Stimulated activated CD4-positive, alpha-beta T cell treated with anti-CD3 and anti-CD28 coated beads, Interleukin-2, amount 100 ng/mL, for 24 hours (primary cell): Measurements from ENCODE around the gene CSTF3.
"Not testable (repeated sequence)": the region's sequence is repeated elsewhere in the genome, so short reads cannot be mapped to it uniquely, and the experiment has no call there.

Experiments used
- DNase-seq, 2 donors: peaks; one replicate each; pipeline ENCODE4 v3.0.0-alpha.2; 2020

Gene CSTF3

DNA sequence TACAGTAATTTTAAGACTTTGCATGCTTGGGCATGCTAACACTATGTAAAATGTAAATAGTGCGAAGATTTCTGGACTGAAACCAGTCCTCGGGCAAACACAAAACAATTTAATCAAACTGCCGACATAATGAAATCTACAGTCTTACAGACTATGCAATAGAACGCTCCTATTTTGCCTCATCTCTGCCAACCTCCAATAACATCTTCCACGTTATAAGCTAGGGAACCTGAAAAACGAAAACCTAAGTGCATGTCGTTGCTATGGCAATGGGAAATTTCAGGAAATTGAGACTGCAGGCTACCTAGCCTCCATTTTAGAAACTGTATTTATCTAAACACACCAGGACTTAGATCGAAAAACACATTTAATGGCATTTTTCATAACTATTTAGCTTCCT is 1.1 kb downstream of the CSTF3 start:
- no peak for DNase-seq

DNA sequence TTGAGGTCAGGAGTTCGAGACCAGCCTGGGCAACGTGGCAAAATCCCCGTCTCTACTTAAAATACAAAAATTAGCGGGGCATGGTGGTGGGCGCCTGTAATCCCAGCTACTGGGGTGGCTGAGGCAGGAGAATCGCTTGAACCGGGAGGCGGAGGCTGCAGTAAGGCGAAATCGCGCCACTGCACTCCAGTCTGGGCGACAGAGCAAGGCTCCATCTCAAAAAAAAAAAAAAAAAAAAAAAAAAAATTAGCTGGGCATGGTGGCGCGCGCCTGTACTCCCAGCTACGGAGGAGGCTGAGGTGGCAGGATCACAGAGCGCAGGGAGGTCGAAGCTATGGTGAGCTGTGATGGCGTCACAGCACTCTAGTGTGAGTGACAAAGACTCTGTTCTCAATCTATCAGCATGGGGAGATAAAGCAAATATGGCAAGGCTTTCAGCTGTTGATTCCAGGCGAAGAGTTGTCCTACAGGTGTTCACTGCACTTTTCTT is 1.9 kb downstream of the CSTF3 start:
- DNase-seq = not testable (repeated sequence)

DNA sequence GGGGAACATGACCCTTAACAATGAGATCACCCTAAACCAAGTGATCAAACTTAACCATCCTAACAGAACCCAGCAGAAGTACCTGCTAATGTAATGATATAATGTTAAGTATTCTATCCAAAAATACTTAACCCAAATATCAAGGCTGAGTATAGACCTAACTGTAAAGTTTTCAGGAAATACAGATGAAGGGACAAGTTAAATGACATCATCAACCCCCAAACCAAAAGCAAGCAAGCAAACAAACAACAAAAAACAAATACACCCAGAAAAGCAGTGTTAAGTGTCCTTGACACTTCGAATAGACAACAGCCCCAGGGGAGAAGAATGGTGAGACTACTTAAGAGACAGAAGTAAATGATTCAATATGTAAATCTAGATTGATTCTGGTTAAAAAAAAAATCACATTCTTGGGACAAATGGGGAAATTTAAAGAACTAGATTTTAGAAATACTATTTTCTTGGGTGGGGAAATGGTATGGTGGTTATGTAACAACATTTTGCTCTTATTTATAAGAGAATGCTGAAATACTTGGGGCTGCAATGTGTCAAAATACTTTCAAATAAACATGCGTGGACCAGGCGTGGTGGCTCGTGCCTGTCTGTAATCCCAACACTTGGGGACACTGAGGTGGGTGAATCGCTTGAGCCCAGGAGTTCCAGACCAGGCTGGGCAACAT is 2.5 kb downstream of the CSTF3 start:
- DNase-seq = no peak

DNA sequence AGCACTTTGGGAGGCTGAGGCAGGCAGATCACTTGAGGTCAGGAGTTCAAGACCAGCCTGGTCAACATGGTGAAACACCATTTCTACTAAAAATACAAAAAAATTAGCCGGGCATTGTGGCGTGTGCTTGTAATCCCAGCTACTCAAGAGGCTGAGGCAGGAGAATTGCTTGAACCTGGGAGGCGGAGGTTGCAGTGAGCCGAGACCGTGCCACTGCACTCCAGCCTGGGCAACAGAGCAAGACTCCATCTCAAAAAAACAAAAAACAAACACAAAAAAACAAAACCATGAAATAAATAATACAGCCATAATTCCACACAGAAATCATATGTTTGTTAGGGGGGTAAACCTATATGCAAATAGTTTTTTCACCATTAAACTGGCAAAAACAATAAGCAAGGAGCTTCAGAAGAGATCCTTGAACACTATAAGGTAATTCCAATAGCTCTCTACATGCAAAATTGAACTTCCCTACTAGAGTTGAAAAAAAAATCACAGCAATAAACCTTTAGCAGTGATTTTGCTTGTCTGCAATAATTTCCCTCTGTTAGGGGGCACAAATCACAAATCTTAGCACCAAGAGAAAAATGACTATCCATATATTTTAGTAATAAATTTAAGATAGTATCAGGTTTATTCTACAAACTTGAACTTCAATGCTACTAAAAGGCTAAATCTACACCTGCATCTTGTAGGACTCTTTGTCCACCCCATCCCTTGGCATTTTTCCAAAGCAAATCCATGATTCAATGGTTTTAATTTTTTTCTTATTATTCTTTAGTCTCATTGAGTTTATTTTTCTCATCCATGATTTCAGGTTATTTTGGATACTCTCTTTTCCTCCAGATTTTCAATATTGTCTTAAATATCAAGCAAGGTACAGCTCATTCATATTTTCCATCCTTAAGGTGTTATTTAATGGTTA is 3.9 kb downstream of the CSTF3 start:
- no peak for DNase-seq

DNA sequence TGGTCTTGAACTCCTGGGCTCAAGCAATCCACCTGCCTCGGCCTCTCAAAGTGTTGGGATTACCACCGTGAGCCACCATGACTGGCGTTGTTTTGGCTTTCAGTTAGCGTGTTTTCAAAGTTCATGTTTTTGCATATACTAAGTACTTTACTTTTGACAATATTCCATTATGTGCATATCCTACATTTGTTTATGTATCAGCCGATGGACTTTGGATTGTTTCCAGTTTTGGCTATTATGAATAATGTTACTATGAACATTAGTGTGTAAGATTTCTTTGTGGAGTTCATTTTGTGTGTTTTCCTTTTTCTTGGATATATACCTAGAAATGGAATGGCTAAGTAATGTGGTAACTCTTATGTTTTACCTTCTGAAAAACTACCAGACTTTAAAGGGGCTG is 9.9 kb downstream of the CSTF3 start:
- DNase-seq = no peak

DNA sequence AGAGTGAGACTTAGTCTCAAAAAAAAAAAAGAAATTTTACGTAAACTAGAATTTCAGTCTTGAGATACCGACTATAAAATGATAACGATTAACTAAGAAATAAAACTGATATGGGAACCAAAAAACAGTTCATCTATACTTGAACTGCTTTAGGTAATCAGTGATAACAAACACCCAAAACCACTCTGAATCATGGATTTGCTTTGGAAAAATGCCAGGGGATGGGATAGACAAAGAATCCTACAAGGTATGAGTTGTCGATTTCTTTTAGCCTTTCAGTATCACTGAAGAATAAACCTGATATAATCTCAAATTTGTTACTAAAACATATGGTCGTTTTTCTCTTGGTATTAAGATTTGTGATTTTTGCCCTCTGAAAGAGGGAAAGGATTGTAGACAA is 13.7 kb downstream of the CSTF3 start:
- no peak for DNase-seq

DNA sequence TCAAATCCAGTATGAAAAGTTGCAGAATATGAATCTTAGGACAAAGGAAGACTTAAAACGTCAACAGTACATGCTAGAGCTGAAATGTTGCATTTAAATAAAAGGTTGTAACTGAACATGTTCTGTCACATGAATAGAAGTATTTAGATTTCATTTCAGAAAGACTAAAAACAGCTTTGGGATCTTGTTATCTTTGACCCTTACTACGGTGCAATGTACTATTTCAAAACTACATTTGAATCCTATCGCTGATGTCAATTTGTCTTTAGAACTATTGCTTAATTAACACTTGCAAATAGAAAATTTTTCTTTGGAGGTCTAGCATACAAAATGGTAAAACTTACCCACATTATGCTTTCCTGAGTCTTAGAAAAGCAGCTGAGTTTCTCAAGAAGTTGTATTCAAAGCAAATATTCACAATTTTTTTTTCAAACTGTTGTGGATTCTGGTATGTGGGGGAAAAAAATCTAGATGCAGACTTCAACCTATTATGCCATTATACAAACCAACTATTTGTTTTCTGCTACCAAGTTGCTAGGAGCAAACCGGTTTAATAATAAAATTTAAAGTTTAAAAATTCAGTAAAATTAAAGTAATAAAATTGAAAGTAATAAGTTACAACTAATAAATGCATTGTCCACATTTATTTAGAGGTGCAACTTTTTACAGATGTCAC is 25.4 kb downstream of the CSTF3 start:
- DNase-seq = no peak

DNA sequence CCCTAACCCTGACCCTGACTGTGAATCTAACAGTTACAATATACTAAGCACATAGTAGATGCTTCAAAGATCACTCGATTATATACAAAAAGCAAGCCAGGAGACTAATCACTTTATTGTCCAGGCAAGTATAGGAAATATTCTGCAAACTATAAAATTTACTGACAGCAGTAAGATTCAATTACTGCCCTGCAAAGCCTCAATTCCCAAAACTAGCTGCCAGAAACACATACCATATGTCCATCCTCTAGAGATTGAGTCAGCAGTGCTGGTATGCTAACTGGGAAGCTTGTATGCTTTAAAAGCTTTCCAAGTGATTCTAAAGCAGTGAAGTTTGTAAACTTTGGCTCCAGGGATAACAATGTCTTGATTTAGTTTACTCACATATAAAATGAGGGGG is 26.1 kb downstream of the CSTF3 start:
- no peak for DNase-seq

DNA sequence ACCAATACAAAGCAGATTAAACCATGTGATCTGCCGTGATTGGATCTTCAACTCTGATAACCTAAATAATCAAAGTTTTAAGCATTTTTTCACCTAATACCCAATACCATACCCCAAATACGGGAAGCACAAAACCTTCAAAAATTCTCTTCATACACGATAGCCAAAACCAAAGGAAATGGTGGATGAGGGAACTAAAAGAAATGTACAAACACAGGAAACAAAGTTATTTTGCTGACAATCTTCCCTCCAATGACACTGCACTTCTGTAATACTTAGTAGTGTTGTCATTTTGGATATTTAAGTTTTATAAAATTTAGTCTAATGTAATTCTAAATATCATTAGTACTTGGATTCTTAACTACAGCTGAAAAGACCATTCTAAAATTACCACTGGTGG is 27.0 kb downstream of the CSTF3 start:
- DNase-seq = no peak

DNA sequence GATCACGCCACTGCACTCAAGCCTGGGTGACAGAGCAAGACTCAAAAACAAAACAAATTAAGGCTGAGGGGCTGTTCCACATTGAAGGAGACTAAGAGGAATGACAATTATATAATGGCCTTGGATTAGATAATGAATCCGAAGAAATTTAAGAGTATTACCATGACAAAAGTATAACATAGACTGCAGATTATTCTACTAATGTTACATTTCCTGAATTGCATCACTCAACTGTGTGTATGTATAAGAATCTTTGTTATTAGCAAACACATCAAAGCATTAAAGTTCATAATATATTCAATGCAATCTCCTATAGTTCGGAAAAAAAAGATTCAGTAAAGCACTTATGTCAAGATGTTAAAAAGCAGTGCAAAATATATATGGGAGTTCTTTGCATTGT is 27.5 kb downstream of the CSTF3 start:
- DNase-seq = no peak

DNA sequence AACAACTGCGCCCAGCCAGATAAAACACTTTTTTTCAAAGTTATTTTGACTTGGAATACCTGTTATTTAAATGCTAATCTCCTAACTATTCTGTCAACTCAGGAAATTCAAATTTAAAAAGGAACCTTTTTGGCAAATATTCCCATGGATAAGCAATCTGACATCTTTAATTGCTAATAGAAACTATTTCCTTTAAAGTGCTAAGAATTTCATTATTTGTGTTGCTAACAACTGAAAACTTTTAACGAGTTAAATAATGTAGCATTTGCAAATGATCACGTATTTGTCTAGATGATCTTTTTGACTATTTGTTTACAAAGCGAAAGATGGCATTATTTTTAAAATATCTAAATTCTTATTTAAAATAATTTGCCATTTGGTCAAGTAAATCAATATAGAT is 28.8 kb downstream of the CSTF3 start:
- no peak for DNase-seq

DNA sequence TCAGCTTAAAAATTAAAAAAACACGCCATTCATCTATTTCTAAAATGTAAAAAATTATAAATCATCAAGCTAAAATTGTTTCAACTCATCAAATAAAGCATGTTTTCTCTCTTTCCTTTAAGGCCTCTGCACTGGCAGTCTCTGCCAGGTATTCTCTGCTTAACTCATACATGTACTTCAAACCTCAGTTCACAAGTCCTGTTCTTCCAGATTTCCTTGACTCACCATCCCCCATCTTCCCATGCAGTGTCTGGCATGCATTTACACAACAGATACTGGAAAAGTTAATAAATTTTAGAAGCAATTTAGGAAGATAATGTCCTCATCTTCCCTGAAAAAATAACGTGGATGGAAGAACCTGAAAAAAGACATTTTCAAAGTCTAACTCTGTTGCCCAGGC is 32.5 kb downstream of the CSTF3 start:
- DNase-seq = no peak

DNA sequence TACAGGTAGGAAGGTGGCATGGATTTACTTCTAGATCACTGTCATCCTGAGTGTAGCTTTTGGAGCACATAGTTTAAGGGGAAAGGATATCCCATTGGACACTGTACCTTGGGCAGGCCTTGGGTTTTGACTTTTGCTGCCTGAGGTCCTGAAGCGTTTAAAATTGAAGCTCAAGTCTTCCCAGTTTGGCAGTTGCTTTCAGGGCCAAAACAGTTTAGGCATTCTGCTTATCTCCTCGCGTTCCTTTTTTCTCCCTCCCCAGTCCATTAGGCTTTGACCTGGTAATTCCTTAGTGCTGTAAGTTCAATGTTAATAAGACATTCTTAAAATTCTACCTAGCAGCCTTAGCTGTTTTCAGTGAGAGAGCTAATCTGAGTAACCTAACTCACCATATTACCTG is 35.7 kb downstream of the CSTF3 start:
- no peak for DNase-seq

DNA sequence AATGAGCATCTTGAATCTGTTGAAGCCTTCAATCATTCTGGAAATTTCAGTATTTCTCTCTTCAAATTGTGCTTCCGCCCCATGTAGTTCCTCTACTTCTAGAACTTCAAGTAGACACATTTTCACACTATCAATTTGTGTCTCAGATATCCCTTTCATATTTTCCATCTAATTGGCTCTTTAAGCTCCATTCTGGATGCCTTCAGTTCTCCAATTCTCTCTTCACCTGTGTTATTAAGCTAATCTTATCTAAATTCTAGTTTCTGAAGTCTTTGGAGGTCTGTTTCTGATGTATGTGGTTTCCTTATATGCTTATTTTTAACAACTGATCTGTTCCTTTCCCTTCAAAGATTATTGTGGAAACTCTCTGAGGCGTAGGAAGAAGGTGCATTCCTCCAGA is 36.3 kb downstream of the CSTF3 start:
- no peak for DNase-seq

DNA sequence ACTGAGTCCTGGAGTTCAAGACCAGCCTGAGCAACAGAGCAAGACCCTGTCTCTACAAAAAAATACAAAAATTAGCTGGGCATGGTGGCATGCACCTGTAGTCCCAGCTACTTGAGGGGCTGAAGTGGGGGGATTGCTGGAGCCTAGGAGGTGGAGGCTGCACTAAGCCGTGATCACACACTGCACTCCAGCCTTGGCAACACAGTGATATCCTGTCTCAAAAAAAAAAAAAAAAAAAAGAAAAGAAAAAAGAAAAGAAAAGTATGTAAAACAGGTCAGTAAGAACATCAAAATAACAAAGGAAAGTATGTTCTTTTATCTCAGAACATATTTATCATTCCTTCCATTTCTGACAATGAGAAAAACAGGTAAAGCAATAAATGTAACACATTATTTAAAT is 38.6 kb downstream of the CSTF3 start:
- DNase-seq = not testable (repeated sequence)

DNA sequence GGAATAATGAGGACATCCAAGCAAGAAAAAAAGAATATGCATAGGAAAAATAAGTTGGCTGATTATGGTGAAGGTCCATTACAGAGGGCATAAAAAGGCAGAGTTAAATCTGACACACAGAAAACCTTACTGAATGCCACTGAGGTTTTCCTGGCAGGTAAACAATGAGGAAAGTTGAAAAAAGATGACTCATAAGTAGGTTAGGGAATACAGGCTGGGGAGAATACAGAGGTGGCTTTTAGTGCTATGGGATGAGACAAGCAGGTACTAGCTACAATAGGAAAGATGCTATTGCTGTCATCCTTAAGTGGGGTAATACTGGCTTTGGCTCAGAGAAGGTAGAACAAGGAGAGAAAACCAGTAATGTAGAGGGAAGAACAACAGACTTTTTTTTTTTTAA is 44.7 kb downstream of the CSTF3 start:
- DNase-seq = no peak

DNA sequence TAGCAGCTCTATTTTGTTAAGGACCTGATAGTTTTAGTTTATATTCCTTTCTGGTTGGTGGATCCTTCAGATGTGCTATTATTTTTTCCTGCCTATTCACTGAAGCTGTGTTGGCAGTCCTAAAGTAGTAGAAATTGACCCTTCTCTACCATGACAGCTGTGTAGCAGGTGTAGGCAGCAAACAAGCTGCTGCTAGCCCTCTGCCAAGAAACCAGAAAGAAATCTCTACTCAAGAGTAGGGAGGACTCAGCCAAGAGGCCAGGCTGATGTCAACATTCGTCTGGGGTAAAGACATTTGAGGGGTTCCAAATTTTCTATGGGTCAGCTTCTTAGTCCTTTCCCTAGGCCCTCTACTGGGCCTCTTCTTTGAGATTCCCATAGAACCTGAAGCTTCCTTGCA is 51.2 kb downstream of the CSTF3 start:
- no peak for DNase-seq

DNA sequence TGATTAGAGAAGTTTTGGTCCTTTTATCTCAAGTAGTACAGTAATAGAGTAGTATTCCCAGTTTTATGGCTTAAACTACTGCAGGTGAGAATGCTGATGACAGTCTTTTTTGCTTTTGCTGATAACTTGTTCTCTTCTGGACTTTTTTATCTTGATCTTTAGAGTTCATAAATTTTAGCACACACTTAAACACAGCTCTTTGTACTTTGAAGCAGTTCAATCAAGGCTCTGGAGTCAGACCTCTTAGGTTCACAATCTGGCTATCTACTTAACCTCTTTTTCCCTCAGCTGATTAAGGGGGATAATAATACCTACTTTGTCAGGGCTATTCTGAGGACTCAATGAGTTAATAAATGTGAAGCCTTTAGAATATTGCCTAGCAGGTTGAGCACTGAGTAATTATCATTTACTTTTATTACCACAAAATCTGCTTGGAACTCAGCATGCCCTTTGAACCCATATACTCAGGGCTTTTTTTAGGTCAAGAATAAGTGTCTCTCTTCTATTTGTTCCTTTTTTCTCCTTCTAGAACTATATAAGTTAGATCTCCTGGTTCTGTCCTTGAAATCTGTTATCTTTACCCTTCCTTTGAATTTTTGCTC is 51.9 kb downstream of the CSTF3 start:
- no peak for DNase-seq

DNA sequence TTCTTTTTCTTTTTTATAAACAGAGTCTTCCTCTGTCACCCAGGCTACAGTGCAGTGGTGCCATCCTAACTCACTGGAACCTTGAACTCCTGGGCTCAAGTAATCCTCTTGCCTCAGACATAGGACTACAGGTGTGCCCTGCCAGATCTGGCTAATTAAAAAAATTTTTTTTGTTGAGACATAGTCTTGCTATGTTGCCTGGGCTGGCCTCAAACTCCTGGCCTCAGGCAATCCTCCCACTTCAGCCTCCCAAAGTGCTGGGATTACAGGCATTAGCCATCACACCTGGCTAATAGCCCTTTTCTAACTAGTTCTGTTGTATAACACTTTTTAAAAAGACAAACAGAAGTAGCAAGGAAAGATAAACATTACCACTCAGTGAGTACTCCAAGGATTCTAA is 57.4 kb downstream of the CSTF3 start:
- no peak for DNase-seq

DNA sequence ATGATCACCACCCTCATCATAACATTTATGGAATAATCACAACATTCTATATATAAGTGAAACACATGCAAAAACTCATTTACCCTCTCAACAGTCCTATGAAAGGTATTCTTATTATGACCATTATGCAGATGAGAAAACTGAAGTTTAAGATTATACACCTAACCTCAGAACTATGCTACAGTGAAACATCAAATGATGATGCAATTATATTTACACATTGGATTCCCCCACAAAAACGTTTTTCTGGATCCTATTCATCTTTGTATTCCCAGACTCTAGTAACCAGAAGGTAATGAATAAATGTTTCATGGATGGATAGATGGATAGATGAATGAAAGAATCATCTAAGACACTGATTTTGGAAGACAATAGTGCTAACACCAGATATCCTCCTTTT is 67.1 kb downstream of the CSTF3 start:
- DNase-seq = no peak

DNA sequence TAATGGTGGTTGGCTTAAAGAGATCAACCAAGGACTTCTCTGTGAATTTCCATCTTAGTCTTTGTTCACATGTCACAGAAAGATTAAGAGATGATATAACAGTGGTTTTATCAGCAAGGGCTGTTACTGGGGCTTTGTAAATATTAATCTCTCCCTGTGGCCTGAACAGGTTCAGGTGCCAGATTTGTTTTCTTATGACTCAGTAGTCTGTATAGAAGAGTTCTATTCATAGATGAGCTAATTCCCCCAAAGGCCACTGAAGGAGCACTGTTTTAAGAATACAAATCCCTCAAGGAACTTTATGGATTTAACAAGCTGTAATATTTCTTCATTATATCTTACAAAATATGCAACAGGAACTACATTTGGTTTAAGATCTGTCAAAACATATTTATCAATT is 71.5 kb downstream of the CSTF3 start:
- no peak for DNase-seq

DNA sequence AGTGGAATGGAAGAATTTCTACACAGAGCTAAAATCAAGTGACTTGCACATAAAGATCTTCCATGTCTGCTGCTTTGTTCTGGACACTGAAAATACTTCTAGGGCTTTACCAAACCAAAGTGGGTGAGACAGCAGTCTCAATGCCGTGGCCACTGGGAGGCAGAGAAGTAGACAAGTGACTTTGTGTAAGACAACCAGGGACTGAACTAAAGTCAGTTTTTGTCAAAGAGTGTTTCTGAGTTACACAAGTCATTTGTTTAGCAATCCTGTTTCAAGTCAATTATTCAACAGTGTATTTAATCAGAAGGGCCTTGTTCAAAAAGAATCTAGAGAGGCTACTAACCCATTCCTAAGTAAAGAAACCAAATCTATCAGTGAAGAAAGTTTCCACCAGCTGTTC is 75.3 kb downstream of the CSTF3 start:
- DNase-seq = no peak

DNA sequence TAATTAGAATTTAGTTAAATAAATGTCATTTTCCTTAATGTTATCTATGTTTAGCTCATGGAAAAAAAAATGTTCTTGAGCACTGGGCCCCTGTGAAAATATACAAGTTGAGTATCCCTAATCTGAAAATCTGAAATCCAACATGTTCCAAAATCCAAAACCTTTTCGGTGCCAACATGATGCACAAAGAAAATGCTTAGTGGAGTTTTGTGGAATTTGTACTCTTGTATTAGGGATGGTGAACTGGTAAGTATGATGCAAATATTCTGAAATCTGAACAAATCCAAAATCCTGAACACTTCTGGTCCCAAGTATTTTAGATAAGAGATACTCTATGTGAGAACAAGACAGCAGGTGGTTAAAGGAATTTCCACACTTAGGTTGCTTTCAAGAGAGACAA is 77.4 kb downstream of the CSTF3 start:
- no peak for DNase-seq
